CD4-positive, alpha-beta T cell (primary cell): ENCODE results near the gene LYPD6. TPM values are rescaled to one million over a fixed set of nuclear protein-coding genes. Genes with fewer than 3 reads are reported as not detected.

Experiments
- ATAC-seq: fragments of 200-7000 bp; cut with Tn5 transposase; one replicate; pipeline ENCODE4 v1.10.0; 2022; ENCODE audit warnings: mild to moderate bottlenecking; ENCODE audit not compliant: poor library complexity
- CTCF ChIA-PET: fragments of 350-600 bp; sonication (Branson Sonifier 250); formaldehyde crosslinking; loops from one replicate; lab custom pipeline; 2021; ENCODE audit warnings: antibody characterized with exemption, inconsistent platforms; lab: Charles Lee
- POLR2A ChIA-PET: fragments of 350-600 bp; sonication (Branson Sonifier 250); formaldehyde crosslinking; loops from one replicate; lab custom pipeline; 2021; ENCODE audit warnings: antibody characterized with exemption, inconsistent platforms; lab: Charles Lee
- DNase-seq, 14 experiments: peaks; one replicate each; pipeline ENCODE4 v3.0.0-alpha.2; 2013 to 2020; ENCODE audit warnings: mixed read lengths in 2 of 14
- H3K27ac ChIP-seq, 2 donors: one replicate each; pipeline versions ENCODE4 v1.5.1 to v1.7.0; 2013; ENCODE audit warnings: low read length in 2 of 2, low read depth in 1 of 2, mild to moderate bottlenecking in 1 of 2
- H3K27me3 ChIP-seq, 2 experiments: 1 replicate in 1 of 2; 2 replicates in 1 of 2; pipeline versions ENCODE4 v1.6.1 to v1.7.0; 2013; ENCODE audit warnings: low read length in 2 of 2, control low read depth in 1 of 2, mild to moderate bottlenecking in 1 of 2, moderate library complexity in 1 of 2; ENCODE audit not compliant: insufficient read depth in 2 of 2, control insufficient read depth in 1 of 2
- H3K36me3 ChIP-seq: one replicate; pipeline ENCODE4 v1.6.1; 2013; ENCODE audit warnings: low read length, control low read depth; ENCODE audit not compliant: insufficient read depth
- H3K4me1 ChIP-seq: one replicate; pipeline ENCODE4 v1.6.1; 2013; ENCODE audit warnings: low read length, control low read depth; ENCODE audit not compliant: insufficient read depth
- H3K4me3 ChIP-seq: one replicate; pipeline ENCODE4 v1.5.1; 2013; ENCODE audit warnings: mild to moderate bottlenecking, low read length, moderate library complexity
- H3K9me3 ChIP-seq, 2 experiments: 1 replicate in 1 of 2; 2 replicates in 1 of 2; pipeline versions ENCODE4 v1.6.1 to v1.7.0; 2013; ENCODE audit warnings: low read length in 2 of 2, mild to moderate bottlenecking in 2 of 2, control low read depth in 1 of 2, moderate library complexity in 1 of 2; ENCODE audit not compliant: control insufficient read depth in 1 of 2, insufficient read depth in 1 of 2
- H3K27ac Mint-ChIP-seq: one replicate; pipeline ENCODE4 v1.8.0; 2020; ENCODE audit warnings: mixed read lengths
- H3K27me3 Mint-ChIP-seq: one replicate; pipeline ENCODE4 v1.8.0; 2021; ENCODE audit warnings: mixed read lengths
- H3K36me3 Mint-ChIP-seq: one replicate; pipeline ENCODE4 v1.8.0; 2021; ENCODE audit warnings: low read depth, mixed read lengths
- H3K4me1 Mint-ChIP-seq: one replicate; pipeline ENCODE4 v1.8.0; 2021; ENCODE audit warnings: low read depth, mixed read lengths
- H3K4me3 Mint-ChIP-seq: one replicate; pipeline ENCODE4 v1.8.0; 2020; ENCODE audit warnings: mild to moderate bottlenecking, mixed read lengths
- H3K9me3 Mint-ChIP-seq: one replicate; pipeline ENCODE4 v1.8.0; 2020; ENCODE audit warnings: mixed read lengths
- intact Hi-C, 2 experiments: fragments of 100-400 bp; cut with DNase I in 1 of 2; cut with micrococcal nuclease in 1 of 2; formaldehyde crosslinking; loops; one replicate each; pipeline versions ENCODE4 v1.15.1 to v1.9.0; 2023 to 2025; cut with DNase I, micrococcal nuclease
- total RNA-seq, 174 experiments: library from RNA in 2 of 174; stranded (reverse) in 2 of 174; gene quantifications; one replicate each; pipeline ENCODE4 v1.2.3 and lab custom pipeline; 2021 to 2026
- TF ChIP-seq, protein P1 (sequence below): fragments of 200-600 bp; IDR thresholded peaks from one replicate; pipeline ENCODE4 v1.8.0; 2022; ENCODE audit warnings: antibody characterized with exemption, mild to moderate bottlenecking

The LYPD6 gene
- total RNA-seq, 2 experiments from 2014 or later: not detected

DNA sequence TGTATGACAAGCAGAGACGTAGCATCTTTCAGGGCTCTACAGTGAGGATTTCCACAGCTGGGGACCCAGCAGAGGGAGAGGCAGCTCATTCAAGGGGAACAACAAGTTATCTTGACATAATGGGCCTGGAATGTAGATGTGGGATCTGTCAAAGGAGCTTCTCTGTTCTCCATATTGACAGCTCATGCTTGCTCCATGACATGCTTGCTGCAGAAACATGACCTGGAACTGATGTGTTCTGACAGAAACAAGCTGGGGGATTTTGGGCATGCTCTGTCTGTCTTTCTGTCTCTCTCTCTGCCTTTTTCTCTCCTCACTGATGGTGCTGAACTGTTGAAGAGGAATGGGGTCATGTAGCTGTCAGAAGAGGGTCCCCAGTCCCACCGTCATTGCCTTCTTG, 177.6 kb downstream of the LYPD6 start:
- H3K27me3 Mint-ChIP-seq: peaks cover 27% of the 10 kb centered on the region
- no peak overlapping the region for H3K4me3 Mint-ChIP-seq
- no peak for ATAC-seq

DNA sequence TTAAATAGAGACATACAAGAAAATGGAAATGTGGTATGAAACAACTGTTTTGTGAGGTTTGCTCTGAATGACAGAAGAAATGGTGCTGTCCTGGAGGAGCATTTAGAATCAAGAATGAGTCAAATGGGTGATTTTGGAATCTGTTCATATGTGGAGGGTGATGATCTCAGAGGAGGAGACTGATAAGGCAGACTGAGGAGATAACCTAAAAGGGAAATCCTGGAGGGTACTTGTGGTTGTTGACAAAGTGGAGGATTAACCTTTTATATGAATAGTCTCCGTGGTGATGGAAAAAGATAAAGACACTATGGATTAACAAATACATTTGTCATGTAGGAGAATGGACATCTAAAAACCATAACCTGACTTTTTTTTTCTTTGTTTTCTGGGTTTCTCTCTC, 183.1 kb downstream of the LYPD6 start:
- ChIA-PET CTCF (no interaction called here), POLR2A (no interaction called here)
- Histone ChIP-seq H3K27me3 (peaks cover 0 to 8% of the 10 kb centered on the region in 2 experiments), H3K4me3 (no peak overlapping the region), H3K4me1 (no peaks in the 10 kb centered on the region), H3K27ac (no peak overlapping the region), H3K9me3 (peaks cover 0 to 3% of the 10 kb centered on the region in 2 experiments), H3K36me3 (no peaks in the 10 kb centered on the region)
- TF ChIP-seq, protein P1, sequence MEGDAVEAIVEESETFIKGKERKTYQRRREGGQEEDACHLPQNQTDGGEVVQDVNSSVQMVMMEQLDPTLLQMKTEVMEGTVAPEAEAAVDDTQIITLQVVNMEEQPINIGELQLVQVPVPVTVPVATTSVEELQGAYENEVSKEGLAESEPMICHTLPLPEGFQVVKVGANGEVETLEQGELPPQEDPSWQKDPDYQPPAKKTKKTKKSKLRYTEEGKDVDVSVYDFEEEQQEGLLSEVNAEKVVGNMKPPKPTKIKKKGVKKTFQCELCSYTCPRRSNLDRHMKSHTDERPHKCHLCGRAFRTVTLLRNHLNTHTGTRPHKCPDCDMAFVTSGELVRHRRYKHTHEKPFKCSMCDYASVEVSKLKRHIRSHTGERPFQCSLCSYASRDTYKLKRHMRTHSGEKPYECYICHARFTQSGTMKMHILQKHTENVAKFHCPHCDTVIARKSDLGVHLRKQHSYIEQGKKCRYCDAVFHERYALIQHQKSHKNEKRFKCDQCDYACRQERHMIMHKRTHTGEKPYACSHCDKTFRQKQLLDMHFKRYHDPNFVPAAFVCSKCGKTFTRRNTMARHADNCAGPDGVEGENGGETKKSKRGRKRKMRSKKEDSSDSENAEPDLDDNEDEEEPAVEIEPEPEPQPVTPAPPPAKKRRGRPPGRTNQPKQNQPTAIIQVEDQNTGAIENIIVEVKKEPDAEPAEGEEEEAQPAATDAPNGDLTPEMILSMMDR: no peak
- Mint-ChIP-seq H3K36me3 (no peaks in the 10 kb centered on the region), H3K4me3 (no peak overlapping the region), H3K9me3 (no peaks in the 10 kb centered on the region), H3K27ac (no peak overlapping the region), H3K27me3 (peaks cover 15% of the 10 kb centered on the region), H3K4me1 (no peaks in the 10 kb centered on the region)
- intact Hi-C loops: no loop called here
- no peak for ATAC-seq
- no peak for DNase-seq

More for the DNA sequence above, 177.6 kb downstream of the LYPD6 start:
- Histone ChIP-seq H3K9me3 (peaks cover 0 to 3% of the 10 kb centered on the region in 2 experiments), H3K27ac (no peak overlapping the region), H3K4me3 (no peak overlapping the region), H3K36me3 (no peaks in the 10 kb centered on the region), H3K27me3 (peaks cover 0 to 3% of the 10 kb centered on the region in 2 experiments), H3K4me1 (no peaks in the 10 kb centered on the region)
- H3K36me3 Mint-ChIP-seq: no peaks in the 10 kb centered on the region
- H3K4me1 Mint-ChIP-seq: no peaks in the 10 kb centered on the region
- ChIA-PET POLR2A (no interaction called here), CTCF (no interaction called here)
- intact Hi-C loops: no loop called here
- H3K27ac Mint-ChIP-seq: no peak overlapping the region
- TF ChIP-seq, protein P1: no peak
- H3K9me3 Mint-ChIP-seq: peaks cover 4% of the 10 kb centered on the region
- DNase-seq: no peak
